ENCODE results near the gene ROR2. TPM values are rescaled to one million over a fixed set of nuclear protein-coding genes. Genes with fewer than 3 reads are reported as not detected.

The ROR2 gene
- total RNA-seq, 4 donors from 2014 or later: 6.3 to 32.2 (median 15.1) TPM

DNA sequence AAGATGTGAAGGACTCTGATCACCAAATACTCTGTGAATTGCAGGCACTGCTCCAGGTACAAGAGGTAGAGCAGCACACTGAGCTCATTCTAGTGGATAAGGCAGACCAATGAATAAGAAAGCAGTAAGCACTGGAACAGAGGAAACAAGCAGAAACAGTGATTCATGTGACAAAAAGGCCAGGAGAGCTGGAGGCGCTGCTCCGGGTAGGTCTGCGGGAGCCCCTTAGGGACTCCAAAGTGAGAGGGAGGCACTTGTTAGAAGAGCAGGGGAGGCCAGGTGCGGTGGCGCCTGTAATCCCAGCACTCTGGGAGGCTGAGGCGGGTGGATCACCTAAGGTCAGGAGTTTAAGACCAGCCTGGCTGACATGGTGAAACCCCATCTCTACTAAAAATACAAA, 294.8 kb downstream of the ROR2 start:
- peak; percentile 44 for ATAC-seq (ENCODE audit: low FRiP score)
- no peak for DNase-seq (ENCODE audit: low spot score)
- TF ChIP-seq, protein P1, sequence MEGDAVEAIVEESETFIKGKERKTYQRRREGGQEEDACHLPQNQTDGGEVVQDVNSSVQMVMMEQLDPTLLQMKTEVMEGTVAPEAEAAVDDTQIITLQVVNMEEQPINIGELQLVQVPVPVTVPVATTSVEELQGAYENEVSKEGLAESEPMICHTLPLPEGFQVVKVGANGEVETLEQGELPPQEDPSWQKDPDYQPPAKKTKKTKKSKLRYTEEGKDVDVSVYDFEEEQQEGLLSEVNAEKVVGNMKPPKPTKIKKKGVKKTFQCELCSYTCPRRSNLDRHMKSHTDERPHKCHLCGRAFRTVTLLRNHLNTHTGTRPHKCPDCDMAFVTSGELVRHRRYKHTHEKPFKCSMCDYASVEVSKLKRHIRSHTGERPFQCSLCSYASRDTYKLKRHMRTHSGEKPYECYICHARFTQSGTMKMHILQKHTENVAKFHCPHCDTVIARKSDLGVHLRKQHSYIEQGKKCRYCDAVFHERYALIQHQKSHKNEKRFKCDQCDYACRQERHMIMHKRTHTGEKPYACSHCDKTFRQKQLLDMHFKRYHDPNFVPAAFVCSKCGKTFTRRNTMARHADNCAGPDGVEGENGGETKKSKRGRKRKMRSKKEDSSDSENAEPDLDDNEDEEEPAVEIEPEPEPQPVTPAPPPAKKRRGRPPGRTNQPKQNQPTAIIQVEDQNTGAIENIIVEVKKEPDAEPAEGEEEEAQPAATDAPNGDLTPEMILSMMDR (IDR thresholded peaks at IDR 0.05): no peak

DNA sequence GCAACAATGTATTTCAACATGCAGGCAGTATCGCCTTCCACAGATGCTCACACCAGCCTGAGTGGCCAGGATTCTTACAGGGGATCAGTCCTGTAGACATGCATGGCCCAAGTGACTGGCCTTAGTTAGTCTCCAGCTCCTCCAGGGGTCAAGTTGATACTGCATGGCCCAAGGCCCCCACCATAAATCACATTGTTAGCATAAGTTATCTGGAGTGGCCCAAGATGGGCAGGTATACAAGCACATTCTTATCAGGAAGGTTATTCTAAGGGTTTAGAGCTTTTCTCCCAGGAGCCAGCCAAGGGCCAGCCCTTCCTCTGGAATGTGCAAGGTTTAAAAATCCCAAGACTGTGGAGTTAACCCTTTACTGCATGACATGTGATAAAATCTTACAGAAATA, 295.5 kb downstream of the ROR2 start:
- TF ChIP-seq, protein P1 (IDR thresholded peaks at IDR 0.05): no peak
- DNase-seq (ENCODE audit: low spot score): no peak
- no peak for ATAC-seq (ENCODE audit: low FRiP score)

DNA sequence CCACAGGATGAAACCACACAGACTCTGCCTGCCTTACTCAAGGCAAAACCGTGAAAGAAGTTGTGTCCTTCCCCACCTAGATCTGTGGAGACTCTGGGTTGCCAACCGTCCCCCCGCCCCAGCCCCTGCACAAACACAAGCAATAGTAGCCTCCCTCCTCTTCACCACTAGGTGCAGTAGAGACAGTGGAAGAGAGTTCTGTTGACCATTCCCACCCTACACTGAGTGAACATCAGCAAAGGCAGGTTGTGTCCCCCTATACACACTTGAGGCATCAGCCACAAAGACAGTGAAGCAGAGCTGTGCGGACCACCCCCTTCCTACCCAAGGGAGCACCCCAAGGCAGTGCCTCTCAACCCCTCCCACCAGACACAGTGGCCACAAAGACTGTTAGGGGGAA, 302.7 kb downstream of the ROR2 start:
- TF ChIP-seq, protein P1 (IDR thresholded peaks at IDR 0.05): no peak
- ATAC-seq (ENCODE audit: low FRiP score) (no peak), DNase-seq (ENCODE audit: low spot score) (no peak)

- ATAC-seq (ENCODE audit: low FRiP score): no peak
These were observed 303.3 kb downstream of the ROR2 start for GRCh38 chr9:91646702-91647101.

DNA sequence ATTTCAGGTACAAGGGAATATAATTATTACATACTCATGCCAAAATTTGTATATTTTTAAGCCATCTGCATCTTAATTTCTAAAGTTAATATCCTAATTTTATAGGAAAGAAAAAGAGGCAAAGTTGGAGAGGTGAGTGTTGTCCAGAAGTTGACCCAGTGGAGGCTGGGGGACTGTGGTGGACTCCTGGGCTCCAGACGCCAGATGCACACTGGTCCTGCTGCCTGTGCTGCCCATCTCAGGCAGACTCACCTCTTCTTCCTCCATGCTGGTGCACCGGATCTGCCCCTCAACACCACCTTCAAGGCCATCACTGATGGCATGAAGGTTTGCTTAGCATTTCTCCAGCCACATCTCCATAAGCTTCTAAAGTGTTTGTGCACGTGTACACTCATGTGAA, 305.6 kb downstream of the ROR2 start:
- ATAC-seq (ENCODE audit: low FRiP score) (no peak), DNase-seq (ENCODE audit: low spot score) (no peak)

More at GRCh38 chr9:91646702-91647101, 303.3 kb downstream of the ROR2 start:
- TF ChIP-seq, protein P1 (IDR thresholded peaks at IDR 0.05): no peak
- DNase-seq (ENCODE audit: low spot score): no peak

GRCh38 chr9:91643481-91644077, 306.4 kb downstream of the ROR2 start:
- TF ChIP-seq, protein P1 (IDR thresholded peaks at IDR 0.05): no peak
- no peak for DNase-seq (ENCODE audit: low spot score)
- no peak for ATAC-seq (ENCODE audit: low FRiP score)

More for the DNA sequence above, 305.6 kb downstream of the ROR2 start:
- TF ChIP-seq, protein P1 (IDR thresholded peaks at IDR 0.05): no peak

DNA sequence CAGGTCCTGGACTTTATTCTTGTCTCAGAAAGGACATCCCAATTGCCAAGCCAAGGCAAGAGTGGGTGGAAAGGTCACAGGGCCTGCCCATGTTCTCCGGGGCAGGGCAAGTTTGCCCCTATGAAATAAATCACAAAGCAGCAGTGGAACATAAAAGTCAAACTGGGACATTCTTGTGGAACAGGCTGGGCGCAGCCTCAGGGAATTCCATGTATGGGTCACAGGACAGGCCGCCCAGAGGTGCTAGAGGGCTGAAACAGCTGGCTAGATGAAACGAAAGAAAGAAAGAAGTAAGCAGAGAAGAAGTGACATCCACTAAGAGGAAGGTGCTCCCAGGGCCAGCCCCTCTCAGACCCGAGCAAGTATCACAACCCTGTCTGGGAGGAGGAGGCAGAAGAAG, 307.3 kb downstream of the ROR2 start:
- TF ChIP-seq, protein P1 (IDR thresholded peaks at IDR 0.05): no peak
- ATAC-seq (ENCODE audit: low FRiP score): no peak
- DNase-seq (ENCODE audit: low spot score): no peak

All from omental fat pad (tissue), 4 donors.